HPDE6-E6E7 (cell line): ENCODE measurements around the gene ARHGEF28.
A peak's percentile ranks its signal among the peaks of the same experiment; 100 is the strongest.

ENCODE experiments used
- DNase-seq: peaks from one replicate; pipeline ENCODE4 v3.0.0; 2011; ENCODE audit warnings: missing footprints; ENCODE audit errors: extremely low spot score

Gene ARHGEF28

GRCh38 chr5:73928476-73929070, 302.6 kb downstream of the ARHGEF28 start:
- no peak for DNase-seq

DNA sequence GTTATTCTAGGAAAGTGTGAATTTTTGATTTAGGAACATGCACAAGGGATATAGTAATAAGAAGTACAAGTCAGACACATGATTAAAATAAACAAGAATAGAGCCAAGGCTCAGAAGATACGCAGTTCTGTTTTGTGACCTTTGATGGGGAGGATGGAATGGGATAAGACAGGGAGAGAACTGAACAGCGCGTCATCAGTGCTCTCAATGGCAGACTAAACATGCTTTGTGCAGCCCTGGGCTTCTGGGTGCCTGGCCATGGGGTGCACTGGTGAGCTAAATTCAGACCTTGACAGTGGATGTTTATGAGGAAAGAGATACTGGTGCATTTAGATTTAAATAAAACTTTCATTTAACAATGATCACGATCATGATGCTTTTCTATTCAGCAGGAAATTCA, 309.7 kb downstream of the ARHGEF28 start:
- DNase-seq = no peak

DNA sequence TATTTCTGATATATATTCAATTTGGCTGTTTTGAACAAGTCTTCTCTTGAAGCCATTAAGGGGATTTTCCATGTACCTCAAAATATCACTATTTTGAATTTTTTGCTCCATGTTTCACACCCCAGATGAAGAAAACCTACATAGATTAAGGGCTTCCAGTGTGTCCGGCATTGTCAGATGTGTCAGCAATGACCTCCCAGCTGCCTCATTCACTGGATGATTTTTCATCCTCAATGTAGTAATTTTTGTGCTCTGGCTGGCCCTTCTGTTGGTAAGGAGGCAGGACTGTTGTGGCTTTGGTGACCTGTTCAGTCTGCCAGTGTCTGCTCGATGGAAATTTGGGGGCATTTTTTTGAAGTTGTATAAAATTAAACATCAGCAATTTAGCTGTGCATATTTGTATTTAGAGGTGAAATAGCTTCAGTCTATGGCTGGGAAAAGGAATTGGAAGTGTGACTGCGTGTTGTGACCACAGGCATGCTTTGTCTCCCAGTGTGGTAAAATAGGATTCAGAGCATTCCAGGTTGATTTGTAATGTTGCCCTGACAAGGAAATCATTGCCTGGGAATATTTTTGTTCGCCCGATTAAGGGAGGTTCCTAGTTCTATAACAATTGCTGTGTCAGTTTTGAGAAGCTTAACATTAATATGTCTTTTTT, 312.4 kb downstream of the ARHGEF28 start:
- DNase-seq = peak; percentile 69

GRCh38 chr5:73938938-73939320, 312.9 kb downstream of the ARHGEF28 start:
- DNase-seq = no peak

DNA sequence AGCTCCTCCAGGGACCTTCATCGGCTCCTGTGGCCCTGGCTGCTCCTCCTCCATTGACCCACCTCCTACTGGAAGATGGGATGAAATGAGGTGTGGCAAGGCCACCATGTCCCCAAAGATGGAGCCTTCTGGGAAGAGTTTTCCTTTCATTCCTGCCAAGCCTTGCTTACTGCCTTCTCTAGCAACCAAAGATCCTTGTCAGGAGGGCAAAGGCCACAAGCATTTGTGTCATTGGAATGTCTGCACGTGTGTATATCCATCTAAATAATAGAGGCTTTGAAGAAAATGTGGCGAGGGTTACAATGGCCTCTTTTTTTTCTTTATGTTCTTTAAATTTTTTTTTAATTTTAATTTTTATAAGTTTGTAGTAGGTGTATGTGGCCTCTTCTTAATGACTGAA, 313.6 kb downstream of the ARHGEF28 start:
- no peak for DNase-seq

- DNase-seq = no peak
These were observed 314.0 kb downstream of the ARHGEF28 start for GRCh38 chr5:73940026-73940425.

DNA sequence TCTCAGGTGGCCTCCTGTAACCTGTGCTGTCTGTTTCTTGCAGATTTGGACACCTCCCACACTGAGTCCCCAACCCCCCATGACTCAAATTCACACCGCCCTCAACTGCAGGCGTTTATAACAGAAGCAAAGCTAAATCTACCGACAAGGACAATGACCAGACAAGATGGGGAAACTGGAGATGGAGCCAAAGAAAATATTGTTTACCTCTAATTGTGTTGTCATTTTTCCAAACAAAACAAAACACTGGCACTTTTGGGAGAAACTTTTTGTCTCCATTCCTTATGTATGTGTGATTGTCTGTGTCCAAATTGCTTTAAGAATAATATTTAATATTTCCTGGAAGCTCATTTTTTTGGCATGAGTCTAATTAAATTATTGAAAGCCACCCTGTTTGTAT, 314.8 kb downstream of the ARHGEF28 start:
- no peak for DNase-seq

DNA sequence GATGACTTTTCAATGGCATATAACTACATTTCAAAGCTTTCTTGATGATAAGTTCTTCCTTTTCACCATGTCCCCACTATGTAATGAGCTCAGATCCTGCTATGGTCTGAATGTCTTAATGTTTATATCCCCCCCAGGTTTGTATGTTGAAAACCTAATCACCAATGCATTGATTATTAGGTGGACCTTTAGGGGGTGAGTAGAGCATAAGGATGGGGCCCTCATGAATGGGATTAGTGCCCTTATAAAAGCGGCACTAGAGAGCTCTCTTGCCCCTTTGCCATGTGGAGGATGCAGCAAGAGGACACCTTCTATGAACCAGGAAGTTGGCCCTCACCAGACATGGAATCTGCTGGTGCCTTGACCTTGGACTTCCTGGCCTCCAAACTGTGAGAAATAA, 316.8 kb downstream of the ARHGEF28 start:
- DNase-seq = no peak

DNA sequence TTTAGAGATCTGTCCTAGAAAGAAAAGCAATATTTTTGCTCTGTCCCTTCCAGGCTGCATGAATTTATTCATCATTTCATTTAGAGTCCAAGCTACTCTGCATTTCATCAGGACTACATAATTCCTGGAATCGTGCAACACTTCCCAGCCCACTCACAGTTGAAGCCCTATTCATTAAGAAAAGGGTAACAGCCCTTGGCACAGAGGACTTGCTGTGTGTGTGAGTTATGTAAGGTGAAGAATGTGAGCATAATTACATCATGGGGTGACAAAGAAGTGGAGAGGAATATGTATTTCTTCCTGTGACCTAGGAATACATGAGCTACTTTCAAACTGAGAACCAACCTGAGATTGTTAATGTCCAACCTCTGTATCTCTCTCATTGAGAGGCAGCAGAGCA, 317.4 kb downstream of the ARHGEF28 start:
- no peak for DNase-seq

DNA sequence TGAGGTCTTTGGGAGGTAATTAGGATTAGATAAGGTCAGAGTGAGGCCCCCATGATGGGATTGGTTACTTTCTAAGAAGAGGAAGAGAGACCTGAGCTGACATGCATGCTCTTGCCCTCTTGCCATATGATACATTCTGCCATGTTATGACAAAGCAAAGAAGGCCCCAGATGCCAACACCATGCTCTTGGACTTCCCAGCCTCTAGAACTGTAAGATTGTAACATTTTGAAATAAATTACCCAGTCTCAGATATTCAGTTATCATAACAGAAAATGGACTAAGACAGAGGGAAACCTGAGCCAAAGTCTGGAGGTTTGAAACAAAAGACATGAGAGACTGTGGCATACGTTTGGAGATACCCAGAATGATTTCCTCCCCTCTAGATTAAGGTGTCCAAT, 318.6 kb downstream of the ARHGEF28 start:
- no peak for DNase-seq

GRCh38 chr5:73945505-73945904, 319.5 kb downstream of the ARHGEF28 start:
- DNase-seq = no peak

- DNase-seq = no peak
These were observed 320.3 kb downstream of the ARHGEF28 start for GRCh38 chr5:73946278-73946677.

- no peak for DNase-seq
These were observed 321.1 kb downstream of the ARHGEF28 start for GRCh38 chr5:73946919-73947602.

GRCh38 chr5:73947906-73948640, 322.1 kb downstream of the ARHGEF28 start:
- no peak for DNase-seq

- DNase-seq = no peak
These were observed 322.7 kb downstream of the ARHGEF28 start for GRCh38 chr5:73948720-73949119.

GRCh38 chr5:73950441-73950873, 324.5 kb downstream of the ARHGEF28 start:
- no peak for DNase-seq

DNA sequence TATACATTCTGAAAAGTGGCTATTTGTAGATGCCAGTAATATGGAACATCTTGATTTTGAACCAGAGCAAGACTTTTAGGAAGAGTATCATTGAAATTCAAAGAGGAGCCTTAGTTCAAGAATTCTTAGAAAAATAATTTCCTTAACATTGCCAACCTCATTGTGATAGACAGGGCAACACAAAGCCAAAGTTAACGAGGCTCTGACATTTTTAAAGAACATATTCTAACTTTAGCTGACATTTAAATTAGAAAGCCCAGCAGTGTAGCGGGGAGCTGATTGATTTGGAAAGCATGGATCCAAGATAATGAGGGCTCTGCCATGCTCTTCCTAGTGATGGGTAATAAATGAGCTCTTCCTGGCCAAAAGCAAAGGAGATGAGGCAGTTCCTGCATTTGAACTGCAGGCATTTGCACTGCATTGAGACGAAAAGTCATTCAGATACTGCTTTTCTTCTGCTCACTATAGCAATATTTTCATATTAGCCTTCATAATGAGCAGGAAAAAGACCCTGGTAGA, 325.0 kb downstream of the ARHGEF28 start:
- no peak for DNase-seq

DNA sequence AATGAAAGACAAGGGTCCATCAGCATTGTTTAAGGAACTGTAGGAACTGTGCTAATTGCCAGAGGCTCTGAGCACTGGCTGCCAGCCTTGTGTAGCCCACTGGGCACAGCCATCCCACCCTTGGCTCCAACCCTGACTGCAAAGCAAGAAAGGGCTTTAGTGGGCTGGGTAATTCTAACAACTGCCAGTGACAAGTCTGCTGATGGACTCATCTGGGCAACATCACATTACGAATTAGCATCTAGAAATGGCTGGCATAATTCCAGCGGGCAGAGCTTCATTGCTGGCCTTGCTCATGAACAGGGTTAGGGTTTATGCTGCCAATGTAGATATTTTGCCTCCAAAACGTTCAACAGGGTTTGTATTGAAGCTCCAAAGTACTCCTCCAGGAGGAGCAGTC, 326.9 kb downstream of the ARHGEF28 start:
- no peak for DNase-seq

- DNase-seq = no peak
These were observed 328.4 kb downstream of the ARHGEF28 start for GRCh38 chr5:73954381-73954780.

DNA sequence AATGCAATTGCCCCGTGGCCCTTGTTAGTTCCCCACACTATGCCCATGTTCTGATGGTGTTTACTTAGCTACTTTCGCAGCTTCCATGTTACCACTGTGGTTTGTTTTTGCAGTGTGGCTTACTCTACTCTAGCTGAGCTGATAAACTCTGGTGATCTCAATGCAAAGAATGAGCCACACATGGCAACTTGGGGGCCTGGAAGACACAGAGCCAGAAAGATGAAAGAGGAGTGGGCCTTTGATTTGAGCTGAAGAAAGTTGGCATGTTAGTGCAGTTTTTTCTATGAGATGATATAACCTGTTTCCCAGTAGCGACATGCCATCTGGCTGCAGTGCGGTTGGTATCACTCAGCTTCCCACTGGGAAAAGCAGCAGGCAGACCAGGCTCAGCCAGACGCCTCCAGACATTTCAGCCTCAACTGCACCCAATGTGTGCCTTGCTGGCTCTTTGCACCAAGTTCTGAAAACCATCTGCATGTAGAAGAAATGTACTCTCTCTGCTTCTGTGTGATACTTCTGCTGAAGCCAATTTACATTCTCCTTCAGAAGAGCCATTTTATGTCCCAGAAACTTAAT, 329.4 kb downstream of the ARHGEF28 start:
- no peak for DNase-seq

- peak; percentile 94 for DNase-seq
These were observed 331.5 kb downstream of the ARHGEF28 start for GRCh38 chr5:73957397-73958001.

DNA sequence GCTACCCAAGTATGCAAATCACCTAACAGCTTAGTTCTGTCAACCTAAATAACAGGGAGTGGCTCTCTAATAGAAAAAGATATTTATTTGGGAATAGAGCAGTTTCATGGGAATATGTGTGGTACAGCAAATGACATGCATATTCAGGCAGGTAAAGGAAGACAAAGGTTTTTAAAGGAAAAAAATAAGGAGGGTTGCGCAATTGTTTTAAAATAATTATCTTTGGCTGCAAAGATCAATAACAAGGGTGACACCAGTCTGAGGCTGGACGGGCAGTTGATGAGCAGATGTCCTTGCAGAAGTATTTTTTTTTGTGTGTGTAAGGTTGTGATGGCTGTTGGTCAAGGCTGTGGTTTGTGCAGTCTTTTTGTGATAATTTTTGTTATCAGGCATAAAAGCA, 332.0 kb downstream of the ARHGEF28 start:
- DNase-seq = no peak
